ENCODE measurements around the gene ERICH3.

DNA sequence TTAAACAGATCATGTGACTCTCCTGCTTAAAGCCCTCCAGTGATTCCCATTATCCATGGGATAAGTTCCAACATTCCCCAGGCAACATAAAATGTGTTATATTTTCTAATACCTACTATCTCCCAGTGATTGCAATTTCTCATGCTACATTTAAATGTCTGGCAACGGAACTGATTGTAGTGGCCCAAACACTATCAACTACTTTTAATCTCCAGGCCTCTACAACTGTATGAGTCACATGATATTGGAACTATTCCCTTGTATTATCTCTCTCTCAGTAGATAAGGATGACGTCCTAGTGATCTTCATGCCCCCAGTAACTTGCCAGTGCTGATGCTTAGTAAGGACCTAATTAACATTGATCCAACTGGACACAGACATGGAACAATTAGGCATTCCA, 49.9 kb downstream of the ERICH3 start:
- TF ChIP-seq, protein P1, sequence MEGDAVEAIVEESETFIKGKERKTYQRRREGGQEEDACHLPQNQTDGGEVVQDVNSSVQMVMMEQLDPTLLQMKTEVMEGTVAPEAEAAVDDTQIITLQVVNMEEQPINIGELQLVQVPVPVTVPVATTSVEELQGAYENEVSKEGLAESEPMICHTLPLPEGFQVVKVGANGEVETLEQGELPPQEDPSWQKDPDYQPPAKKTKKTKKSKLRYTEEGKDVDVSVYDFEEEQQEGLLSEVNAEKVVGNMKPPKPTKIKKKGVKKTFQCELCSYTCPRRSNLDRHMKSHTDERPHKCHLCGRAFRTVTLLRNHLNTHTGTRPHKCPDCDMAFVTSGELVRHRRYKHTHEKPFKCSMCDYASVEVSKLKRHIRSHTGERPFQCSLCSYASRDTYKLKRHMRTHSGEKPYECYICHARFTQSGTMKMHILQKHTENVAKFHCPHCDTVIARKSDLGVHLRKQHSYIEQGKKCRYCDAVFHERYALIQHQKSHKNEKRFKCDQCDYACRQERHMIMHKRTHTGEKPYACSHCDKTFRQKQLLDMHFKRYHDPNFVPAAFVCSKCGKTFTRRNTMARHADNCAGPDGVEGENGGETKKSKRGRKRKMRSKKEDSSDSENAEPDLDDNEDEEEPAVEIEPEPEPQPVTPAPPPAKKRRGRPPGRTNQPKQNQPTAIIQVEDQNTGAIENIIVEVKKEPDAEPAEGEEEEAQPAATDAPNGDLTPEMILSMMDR (IDR thresholded peaks at IDR 0.05): no peak
- no peak for TF ChIP-seq POLR2A (IDR thresholded peaks at IDR 0.05)

Data from heart left ventricle (tissue), 13 donors.